Cardiac muscle cell (in vitro differentiated cells and primary cell): ENCODE results near the gene IMPA2. TPM values are rescaled to one million over a fixed set of nuclear protein-coding genes. Genes with fewer than 3 reads are reported as not detected.
"Not testable (repeated sequence)": the region's sequence is repeated elsewhere in the genome, so short reads cannot be mapped to it uniquely, and the experiment has no call there.

Source experiments
- DNase-seq, 2 donors: peaks; one replicate each; pipeline versions ENCODE4 v3.0.0 to v3.0.0-alpha.2; 2010 to 2017; ENCODE audit warnings: low read depth in 1 of 2, low spot score in 1 of 2
- H3K27ac ChIP-seq: fragments of 200-600 bp; sonication (generic); 2 replicates; pipeline ENCODE4 v1.5.1; 2016
- H3K27me3 ChIP-seq: fragments of 200-600 bp; sonication (generic); 2 replicates; pipeline ENCODE4 v1.6.0; 2016; ENCODE audit warnings: control low read depth
- H3K36me3 ChIP-seq: fragments of 200-600 bp; sonication (generic); 2 replicates; pipeline ENCODE4 v1.5.1; 2016; ENCODE audit warnings: control low read depth
- H3K4me1 ChIP-seq: fragments of 200-600 bp; sonication (generic); 2 replicates; pipeline ENCODE4 v1.8.1; 2017; ENCODE audit warnings: low read depth, mild to moderate bottlenecking, mixed run types
- H3K4me3 ChIP-seq: fragments of 200-600 bp; sonication (generic); 2 replicates; pipeline ENCODE4 v1.5.1; 2016; ENCODE audit warnings: mild to moderate bottlenecking
- H3K9me3 ChIP-seq: fragments of 200-600 bp; sonication (generic); 2 replicates; pipeline ENCODE4 v1.5.1; 2017; ENCODE audit warnings: low read depth, mild to moderate bottlenecking, control low read depth
- CTCF ChIP-seq: IDR thresholded peaks from 2 replicates; pipeline ENCODE4 v1.5.1; 2012; ENCODE audit warnings: low read depth, mild to moderate bottlenecking, low read length
- polyA plus RNA-seq: library from polyadenylated mRNA; unstranded; fragments of >200 nt; fragmentation: Nextera tagmentation; extraction: Ambion mirVana; gene quantifications from 2 replicates; pipeline ENCODE4 v1.2.1, GENCODE V29; 2016
- total RNA-seq: library from RNA; depleted of rRNA; stranded (reverse); fragments of >200 nt; gene quantifications from 2 replicates; pipeline ENCODE4 v1.2.3, GENCODE V29; 2016

The IMPA2 gene
- total and polyA plus RNA-seq, 2 experiments from 2014 or later, result 23.9 to 60.0 TPM

- Histone ChIP-seq H3K27ac (no peak overlapping the region), H3K36me3 (no peaks in the 10 kb centered on the region), H3K9me3 (no peaks in the 10 kb centered on the region), H3K4me1 (no peaks in the 10 kb centered on the region), H3K4me3 (no peak overlapping the region), H3K27me3 (no peaks in the 10 kb centered on the region)
- peak in 1 of 2 donors; percentile 86 for DNase-seq
- peak; percentile 21 for TF ChIP-seq CTCF
These were observed 11.1 kb upstream of the IMPA2 start for GRCh38 chr18:11969904-11970835.

GRCh38 chr18:11970836-11971226 lies 10.5 kb upstream of the IMPA2 start:
- not testable (repeated sequence) for H3K4me3 ChIP-seq, H3K27ac ChIP-seq, H3K27me3 ChIP-seq, H3K36me3 ChIP-seq, H3K4me1 ChIP-seq, H3K9me3 ChIP-seq
- DNase-seq, result peak in 1 of 2 donors; percentile 36

DNA sequence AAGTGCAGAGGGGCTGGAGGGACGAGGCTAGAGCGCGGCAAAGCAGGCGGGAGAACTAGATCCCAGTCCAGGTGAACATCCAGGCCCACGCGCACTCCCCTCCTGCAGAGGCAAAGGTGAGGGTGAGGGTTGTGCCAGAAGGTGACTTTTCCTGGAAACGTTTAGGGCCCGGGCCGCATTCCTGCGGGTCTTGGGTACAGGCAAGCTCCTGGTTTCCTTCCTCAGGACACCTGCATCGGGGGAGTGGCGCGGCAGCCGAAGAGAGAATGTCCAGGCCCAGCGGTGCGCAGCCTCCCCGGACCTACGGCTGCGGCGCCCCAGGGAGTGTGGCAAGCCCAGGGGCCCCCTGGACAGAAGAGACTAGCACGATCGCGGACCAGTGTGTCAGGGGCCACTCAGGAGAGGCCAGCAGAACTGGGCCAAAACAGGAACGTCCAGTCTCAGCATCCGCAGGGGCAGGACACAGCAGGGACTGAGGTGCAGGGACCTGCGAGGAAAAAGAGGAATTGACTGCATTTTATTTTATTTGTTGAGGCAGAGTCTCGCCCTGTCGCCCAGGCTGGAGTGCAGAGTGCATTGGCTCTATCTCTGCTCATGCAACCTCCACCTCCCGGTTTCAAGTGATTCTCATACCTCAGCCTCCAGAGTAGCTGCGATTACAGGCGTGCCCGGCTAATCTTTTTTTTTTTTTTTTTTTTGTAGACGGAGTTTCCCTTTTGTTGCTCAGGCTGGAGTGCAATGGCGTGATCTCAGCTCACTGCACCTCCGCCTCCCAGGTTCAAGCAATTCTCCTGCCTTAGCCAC lies 8.7 kb upstream of the IMPA2 start:
- H3K27me3 ChIP-seq, result no peaks in the 10 kb centered on the region
- TF ChIP-seq CTCF, result no peak
- H3K36me3 ChIP-seq, result no peaks in the 10 kb centered on the region
- H3K9me3 ChIP-seq, result no peaks in the 10 kb centered on the region
- no peak overlapping the region for H3K27ac ChIP-seq
- H3K4me3 ChIP-seq, result no peak overlapping the region
- H3K4me1 ChIP-seq, result no peaks in the 10 kb centered on the region
- DNase-seq, result no peak

DNA sequence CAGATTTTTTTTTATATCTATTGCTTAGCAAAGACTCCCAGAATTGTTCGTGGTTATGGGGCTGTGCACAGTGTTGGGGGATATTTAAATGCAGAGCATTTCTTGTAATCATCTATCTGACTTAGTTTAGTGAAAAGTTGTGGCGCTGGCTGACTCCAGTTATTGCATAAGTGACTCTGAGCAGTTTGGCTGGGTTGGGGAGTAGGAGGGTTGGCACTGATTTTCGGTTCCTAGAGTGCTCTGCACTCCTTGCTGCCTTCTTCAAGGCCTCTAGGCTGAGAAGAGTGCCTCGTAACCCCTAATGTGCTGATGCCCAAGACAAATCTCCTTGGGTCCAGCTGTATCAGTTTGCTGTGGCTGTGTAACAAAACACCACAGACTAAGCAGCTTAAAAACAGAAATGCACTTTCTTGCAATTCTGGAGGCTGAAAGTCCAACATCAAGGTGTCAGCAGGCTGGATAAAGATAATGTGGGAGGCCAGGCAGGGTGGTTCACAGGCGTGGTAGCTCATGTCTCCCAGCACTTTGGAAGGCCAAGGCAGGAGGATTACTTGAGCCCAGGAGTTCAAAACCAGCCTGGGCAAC lies 6.5 kb upstream of the IMPA2 start:
- Histone ChIP-seq H3K27me3 (no peaks in the 10 kb centered on the region), H3K4me1 (no peaks in the 10 kb centered on the region), H3K9me3 (no peaks in the 10 kb centered on the region), H3K4me3 (no peak overlapping the region), H3K36me3 (no peaks in the 10 kb centered on the region), H3K27ac (no peak overlapping the region)
- TF ChIP-seq CTCF, result no peak
- peak in 1 of 2 donors; percentile 29 for DNase-seq

- Histone ChIP-seq H3K36me3 (no peaks in the 10 kb centered on the region), H3K27me3 (no peaks in the 10 kb centered on the region), H3K27ac (no peak overlapping the region), H3K4me3 (no peak overlapping the region), H3K4me1 (no peaks in the 10 kb centered on the region), H3K9me3 (no peaks in the 10 kb centered on the region)
- TF ChIP-seq CTCF, result no peak
- no peak for DNase-seq
These were observed 5.6 kb upstream of the IMPA2 start for GRCh38 chr18:11975723-11976122.
